Loucy (cell line): ENCODE measurements around the gene CHD6.

Experiments
- H2AFZ ChIP-seq: fragments of 200-600 bp; sonication (generic); 2 replicates; pipeline ENCODE4 v1.6.0; 2016; ENCODE audit warnings: antibody characterized with exemption, mild to moderate bottlenecking, low read length, moderate library complexity
- H3F3A ChIP-seq: fragments of 200-600 bp; 2 replicates; pipeline ENCODE4 v1.6.0; 2016; ENCODE audit warnings: antibody characterized with exemption, low read depth, mild to moderate bottlenecking
- H3K27me3 ChIP-seq: fragments of 200-600 bp; sonication (generic); 2 replicates; pipeline ENCODE4 v1.6.1; 2014; ENCODE audit warnings: low read length, mild to moderate bottlenecking; ENCODE audit not compliant: insufficient read depth, poor library complexity, severe bottlenecking
- H3K36me3 ChIP-seq: fragments of 200-600 bp; sonication (generic); 2 replicates; pipeline ENCODE4 v1.6.1; 2016; ENCODE audit warnings: low read length; ENCODE audit not compliant: insufficient read depth
- H3K4me1 ChIP-seq: fragments of 200-600 bp; sonication (generic); 2 replicates; pipeline ENCODE4 v1.5.1; 2014; ENCODE audit warnings: low read length, mild to moderate bottlenecking; ENCODE audit not compliant: insufficient read depth, poor library complexity, severe bottlenecking
- H3K4me2 ChIP-seq: fragments of 200-600 bp; sonication (generic); 2 replicates; pipeline ENCODE4 v1.6.0; 2014; ENCODE audit warnings: antibody characterized with exemption, low read length, low read depth, mild to moderate bottlenecking; ENCODE audit not compliant: poor library complexity, severe bottlenecking
- H3K4me3 ChIP-seq: fragments of 200-600 bp; sonication (generic); 2 replicates; pipeline ENCODE4 v1.5.1; 2014; ENCODE audit warnings: low read length, mild to moderate bottlenecking, mixed read lengths; ENCODE audit not compliant: poor library complexity, severe bottlenecking
- H3K79me2 ChIP-seq: fragments of 200-600 bp; sonication (generic); 2 replicates; pipeline ENCODE4 v1.6.1; 2014; ENCODE audit warnings: low read length; ENCODE audit not compliant: insufficient read depth
- H3K9ac ChIP-seq: fragments of 200-600 bp; sonication (generic); 2 replicates; pipeline ENCODE4 v1.6.0; 2014; ENCODE audit warnings: mild to moderate bottlenecking, low read depth, low read length, moderate library complexity; ENCODE audit not compliant: poor library complexity, severe bottlenecking
- H3K9me2 ChIP-seq: fragments of 200-600 bp; sonication (generic); replicated peaks from 2 replicates; pipeline ENCODE4 v1.6.1; 2016; ENCODE audit warnings: low read depth, low read length, mixed read lengths
- H3K9me3 ChIP-seq: fragments of 200-600 bp; sonication (generic); 2 replicates; pipeline ENCODE4 v1.6.1; 2014; ENCODE audit warnings: mild to moderate bottlenecking, antibody characterized with exemption, low read length, low read depth; ENCODE audit not compliant: insufficient read depth
- H4K20me1 ChIP-seq: fragments of 200-600 bp; sonication (generic); 2 replicates; pipeline ENCODE4 v1.6.0; 2014; ENCODE audit warnings: antibody characterized with exemption, low read length, mild to moderate bottlenecking; ENCODE audit not compliant: insufficient read depth, poor library complexity, severe bottlenecking
- EZH2phosphoT487 ChIP-seq: fragments of 200-600 bp; IDR thresholded peaks from 2 replicates; pipeline ENCODE4 v1.6.1; 2018; ENCODE audit warnings: antibody characterized with exemption, mild to moderate bottlenecking, moderate library complexity, borderline replicate concordance
- TF ChIP-seq, protein P1 (sequence below): fragments of 200-600 bp; sonication (generic); conservative IDR thresholded peaks from 2 replicates; pipeline ENCODE4 v1.5.1; 2014; ENCODE audit warnings: mild to moderate bottlenecking, antibody characterized with exemption, low read length

The CHD6 gene

DNA sequence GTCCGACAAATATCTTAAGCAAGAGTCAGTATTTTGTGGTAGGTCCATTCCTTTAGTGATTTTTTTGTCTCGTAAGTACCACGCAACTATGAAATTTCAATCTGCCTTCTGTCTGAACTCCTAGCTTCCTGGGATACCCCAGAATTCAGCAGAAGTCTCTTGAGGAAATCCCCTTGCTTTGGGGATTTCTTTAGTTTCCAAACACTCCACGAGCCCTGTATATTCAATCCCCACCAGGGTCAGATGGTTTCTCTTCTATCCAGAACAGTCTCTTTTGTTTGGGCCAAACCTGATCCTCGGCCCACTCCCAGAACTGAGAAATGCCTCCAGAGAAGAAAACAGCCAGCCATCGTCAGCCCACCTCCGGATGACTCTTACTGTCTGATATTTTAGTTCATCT lies 113.0 kb downstream of the CHD6 start:
- peaks cover 8% of the 10 kb centered on the region; the same call in 1 of the 2 replicates for H3K9me3 ChIP-seq
- no peak overlapping the region for H3K4me3 ChIP-seq
- no peaks in the 10 kb centered on the region for H3F3A ChIP-seq
- H4K20me1 ChIP-seq, result no peaks in the 10 kb centered on the region
- no peak overlapping the region for H3K4me2 ChIP-seq
- TF ChIP-seq, protein P1, sequence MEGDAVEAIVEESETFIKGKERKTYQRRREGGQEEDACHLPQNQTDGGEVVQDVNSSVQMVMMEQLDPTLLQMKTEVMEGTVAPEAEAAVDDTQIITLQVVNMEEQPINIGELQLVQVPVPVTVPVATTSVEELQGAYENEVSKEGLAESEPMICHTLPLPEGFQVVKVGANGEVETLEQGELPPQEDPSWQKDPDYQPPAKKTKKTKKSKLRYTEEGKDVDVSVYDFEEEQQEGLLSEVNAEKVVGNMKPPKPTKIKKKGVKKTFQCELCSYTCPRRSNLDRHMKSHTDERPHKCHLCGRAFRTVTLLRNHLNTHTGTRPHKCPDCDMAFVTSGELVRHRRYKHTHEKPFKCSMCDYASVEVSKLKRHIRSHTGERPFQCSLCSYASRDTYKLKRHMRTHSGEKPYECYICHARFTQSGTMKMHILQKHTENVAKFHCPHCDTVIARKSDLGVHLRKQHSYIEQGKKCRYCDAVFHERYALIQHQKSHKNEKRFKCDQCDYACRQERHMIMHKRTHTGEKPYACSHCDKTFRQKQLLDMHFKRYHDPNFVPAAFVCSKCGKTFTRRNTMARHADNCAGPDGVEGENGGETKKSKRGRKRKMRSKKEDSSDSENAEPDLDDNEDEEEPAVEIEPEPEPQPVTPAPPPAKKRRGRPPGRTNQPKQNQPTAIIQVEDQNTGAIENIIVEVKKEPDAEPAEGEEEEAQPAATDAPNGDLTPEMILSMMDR, result no peak
- TF ChIP-seq EZH2phosphoT487, result no peak
- no peak overlapping the region for H3K9ac ChIP-seq
- peaks cover 38% of the 10 kb centered on the region; the same call in 1 of the 2 replicates for H3K36me3 ChIP-seq
- H2AFZ ChIP-seq, result no peak overlapping the region
- H3K27me3 ChIP-seq, result no peaks in the 10 kb centered on the region
- H3K79me2 ChIP-seq, result peaks cover 5% of the 10 kb centered on the region
- H3K9me2 ChIP-seq, result no peaks in the 10 kb centered on the region
- H3K4me1 ChIP-seq, result peaks cover 17% of the 10 kb centered on the region

DNA sequence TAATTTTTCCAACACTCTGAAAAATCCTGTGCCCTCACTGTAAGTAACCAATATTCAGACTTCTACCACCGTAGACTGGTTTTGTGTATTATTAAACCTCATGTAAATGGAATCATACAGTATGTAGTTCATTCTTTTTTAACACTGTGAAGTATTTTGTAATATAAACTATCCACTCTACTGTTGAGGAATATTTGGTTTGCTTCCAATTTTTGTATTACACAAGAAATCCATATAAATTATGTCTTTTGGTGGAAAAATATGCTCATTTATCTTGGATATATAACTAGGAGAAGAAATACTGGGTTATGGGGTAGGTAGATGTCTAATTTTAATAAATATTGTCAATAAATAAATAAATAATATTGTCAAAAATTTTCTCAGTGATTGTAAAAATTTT lies 116.8 kb downstream of the CHD6 start:
- Histone ChIP-seq H2AFZ (no peak overlapping the region), H3K27me3 (no peaks in the 10 kb centered on the region), H3K36me3 (peaks cover 52% of the 10 kb centered on the region; the same call in 1 of the 2 replicates), H3K4me2 (no peak overlapping the region), H3F3A (no peaks in the 10 kb centered on the region), H3K79me2 (no peaks in the 10 kb centered on the region; the same call in 1 of the 2 replicates), H3K9me3 (peaks cover 8% of the 10 kb centered on the region; the same call in 1 of the 2 replicates), H3K9ac (no peak overlapping the region), H3K4me3 (no peak overlapping the region), H3K9me2 (no peaks in the 10 kb centered on the region), H4K20me1 (no peaks in the 10 kb centered on the region), H3K4me1 (peaks cover 7% of the 10 kb centered on the region)
- TF ChIP-seq EZH2phosphoT487, result no peak
- TF ChIP-seq, protein P1, result no peak

DNA sequence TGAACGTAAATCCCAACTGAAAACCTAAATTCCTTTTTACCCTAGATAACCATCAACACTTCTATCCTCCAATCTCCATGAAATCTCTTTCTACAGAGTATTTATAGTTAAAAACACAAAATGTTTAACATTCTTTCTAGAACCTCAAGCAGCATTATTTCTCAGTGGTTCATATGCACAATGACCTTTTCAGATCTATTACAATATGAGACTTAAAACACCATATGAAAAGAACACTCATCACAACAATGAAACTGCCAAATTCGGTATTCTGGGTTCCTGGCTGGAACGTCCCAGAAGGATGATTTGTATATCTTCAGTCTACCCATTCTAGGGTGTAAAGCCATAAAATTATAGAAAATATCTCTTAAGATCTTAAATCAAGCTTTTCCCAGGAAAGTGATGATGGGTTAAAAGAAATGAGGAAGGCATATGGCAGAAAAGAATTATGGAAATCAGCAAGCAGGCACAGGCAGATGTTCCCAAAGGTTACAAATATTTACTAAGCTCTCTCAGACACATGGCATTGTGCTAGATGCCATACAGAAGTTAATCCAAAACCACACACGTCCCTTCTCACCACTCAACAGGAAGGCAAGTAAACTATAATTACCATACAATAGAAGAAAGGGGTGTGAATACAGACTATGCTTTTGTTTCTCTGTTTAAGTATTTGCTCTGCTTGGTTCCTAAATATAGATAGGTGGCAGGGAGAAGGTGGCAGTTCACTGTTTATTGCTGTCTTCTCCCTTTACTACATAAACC lies 118.0 kb downstream of the CHD6 start:
- H3K9me3 ChIP-seq, result peaks cover 7% of the 10 kb centered on the region; the same call in 1 of the 2 replicates
- H3K9ac ChIP-seq, result no peak overlapping the region
- H3K36me3 ChIP-seq, result peaks cover 55% of the 10 kb centered on the region; the same call in 1 of the 2 replicates
- no peak overlapping the region for H3K4me3 ChIP-seq
- no peak overlapping the region for H3K4me2 ChIP-seq
- no peaks in the 10 kb centered on the region for H3F3A ChIP-seq
- no peaks in the 10 kb centered on the region for H3K9me2 ChIP-seq
- TF ChIP-seq, protein P1, result no peak
- TF ChIP-seq EZH2phosphoT487, result no peak
- no peaks in the 10 kb centered on the region for H4K20me1 ChIP-seq
- no peak overlapping the region for H2AFZ ChIP-seq
- H3K4me1 ChIP-seq, result peaks cover 9% of the 10 kb centered on the region
- no peaks in the 10 kb centered on the region for H3K27me3 ChIP-seq
- no peaks in the 10 kb centered on the region; the same call in 1 of the 2 replicates for H3K79me2 ChIP-seq
